Stomach smooth muscle (tissue), 2 donors: Measurements from ENCODE around the gene DCBLD1.

Experiments used
- H3K27ac ChIP-seq: one replicate; pipeline ENCODE4 v1.7.0; 2013; ENCODE audit warnings: mild to moderate bottlenecking, low read length, inconsistent platforms
- H3K27me3 ChIP-seq, 2 donors: one replicate each; pipeline ENCODE4 v1.7.0; 2013; ENCODE audit warnings: low read length in 2 of 2; ENCODE audit not compliant: insufficient read depth in 2 of 2, control insufficient read depth in 1 of 2
- H3K36me3 ChIP-seq, 2 donors: one replicate each; pipeline ENCODE4 v1.7.0; 2013; ENCODE audit warnings: low read length in 2 of 2; ENCODE audit not compliant: control insufficient read depth in 2 of 2, insufficient read depth in 2 of 2
- H3K4me1 ChIP-seq: one replicate; pipeline ENCODE4 v1.7.0; 2013; ENCODE audit warnings: low read length; ENCODE audit not compliant: control insufficient read depth, insufficient read depth
- H3K4me3 ChIP-seq, 2 donors: one replicate each; pipeline ENCODE4 v1.7.0; 2013; ENCODE audit warnings: low read length in 2 of 2
- H3K9ac ChIP-seq, 2 donors: one replicate each; pipeline ENCODE4 v1.7.0; 2013; ENCODE audit warnings: low read length in 2 of 2, mild to moderate bottlenecking in 1 of 2
- H3K9me3 ChIP-seq, 2 donors: one replicate each; pipeline ENCODE4 v1.7.0; 2013; ENCODE audit warnings: low read length in 2 of 2; ENCODE audit not compliant: control insufficient read depth in 2 of 2
- donor health status: healthy.
- donor health status: Pancreatic carcinoma.

DCBLD1 gene

GRCh38 chr6:117473401-117473800 is 9.1 kb upstream of the DCBLD1 start:
- Histone ChIP-seq H3K4me3 (no peak overlapping the region), H3K27me3 (no peaks in the 10 kb centered on the region), H3K9me3 (no peaks in the 10 kb centered on the region), H3K27ac (no peak overlapping the region), H3K36me3 (no peaks in the 10 kb centered on the region), H3K9ac (no peak overlapping the region), H3K4me1 (no peaks in the 10 kb centered on the region)

- H3K27me3 ChIP-seq = no peaks in the 10 kb centered on the region
- H3K27ac ChIP-seq = no peak overlapping the region
- H3K9me3 ChIP-seq = no peaks in the 10 kb centered on the region
- H3K9ac ChIP-seq = no peak overlapping the region
- no peaks in the 10 kb centered on the region for H3K36me3 ChIP-seq
- H3K4me3 ChIP-seq = no peak overlapping the region
- peaks cover 9% of the 10 kb centered on the region for H3K4me1 ChIP-seq
These were observed 4.3 kb upstream of the DCBLD1 start for GRCh38 chr6:117477988-117478852.

GRCh38 chr6:117478853-117479231 is 3.6 kb upstream of the DCBLD1 start:
- no peaks in the 10 kb centered on the region for H3K9me3 ChIP-seq
- H3K27me3 ChIP-seq = no peaks in the 10 kb centered on the region
- H3K27ac ChIP-seq = no peak overlapping the region
- no peak overlapping the region for H3K9ac ChIP-seq
- no peak overlapping the region for H3K4me3 ChIP-seq
- H3K36me3 ChIP-seq = no peaks in the 10 kb centered on the region
- H3K4me1 ChIP-seq = peaks cover 11% of the 10 kb centered on the region

- Histone ChIP-seq H3K27me3 (no peaks in the 10 kb centered on the region), H3K9ac (no peak overlapping the region), H3K4me1 (peaks cover 15% of the 10 kb centered on the region), H3K4me3 (no peak overlapping the region), H3K27ac (no peak overlapping the region), H3K36me3 (no peaks in the 10 kb centered on the region), H3K9me3 (no peaks in the 10 kb centered on the region)
These were observed 1.8 kb upstream of the DCBLD1 start for GRCh38 chr6:117480651-117481050.

- H3K9me3 ChIP-seq = no peaks in the 10 kb centered on the region
- peak overlapping the region in 1 of 2 donors; percentile 90 for H3K4me3 ChIP-seq
- no peaks in the 10 kb centered on the region for H3K27me3 ChIP-seq
- no peaks in the 10 kb centered on the region for H3K36me3 ChIP-seq
- H3K9ac ChIP-seq = no peak overlapping the region
- H3K4me1 ChIP-seq = peaks cover 15% of the 10 kb centered on the region
- peak overlapping the region; percentile 41 for H3K27ac ChIP-seq
These were observed 1.1 kb upstream of the DCBLD1 start for GRCh38 chr6:117481278-117481925.

- peaks cover 15% of the 10 kb centered on the region for H3K4me1 ChIP-seq
- no peaks in the 10 kb centered on the region for H3K36me3 ChIP-seq
- H3K27ac ChIP-seq = peak overlapping the region; percentile 41
- no peaks in the 10 kb centered on the region for H3K9me3 ChIP-seq
- H3K9ac ChIP-seq = peak overlapping the region in 1 of 2 donors; percentile 40
- no peaks in the 10 kb centered on the region for H3K27me3 ChIP-seq
- H3K4me3 ChIP-seq = peak overlapping the region; percentile 54 to 90
These were observed 591 bp upstream of the DCBLD1 start for GRCh38 chr6:117481926-117482239.

- Histone ChIP-seq H3K36me3 (no peaks in the 10 kb centered on the region), H3K9ac (peak overlapping the region; percentile 74), H3K27me3 (no peaks in the 10 kb centered on the region), H3K4me1 (peaks cover 15% of the 10 kb centered on the region), H3K27ac (peak overlapping the region; percentile 41), H3K9me3 (no peaks in the 10 kb centered on the region), H3K4me3 (peak overlapping the region; percentile 84 to 90)
These were observed 650 bp downstream of the DCBLD1 start for GRCh38 chr6:117483004-117483644.

GRCh38 chr6:117483645-117484016 is 1.2 kb downstream of the DCBLD1 start:
- H3K4me1 ChIP-seq = peaks cover 15% of the 10 kb centered on the region
- H3K27me3 ChIP-seq = no peaks in the 10 kb centered on the region
- H3K9ac ChIP-seq = peak overlapping the region; percentile 74
- no peaks in the 10 kb centered on the region for H3K36me3 ChIP-seq
- no peaks in the 10 kb centered on the region for H3K9me3 ChIP-seq
- peak overlapping the region; percentile 41 for H3K27ac ChIP-seq
- peak overlapping the region; percentile 84 to 90 for H3K4me3 ChIP-seq

- no peaks in the 10 kb centered on the region for H3K36me3 ChIP-seq
- peak overlapping the region; percentile 84 to 90 for H3K4me3 ChIP-seq
- no peak overlapping the region for H3K27ac ChIP-seq
- no peaks in the 10 kb centered on the region for H3K27me3 ChIP-seq
- H3K9ac ChIP-seq = peak overlapping the region; percentile 74
- peaks cover 15% of the 10 kb centered on the region for H3K4me1 ChIP-seq
- H3K9me3 ChIP-seq = no peaks in the 10 kb centered on the region
These were observed 1.7 kb downstream of the DCBLD1 start for GRCh38 chr6:117484052-117484646.

- peaks cover 15% of the 10 kb centered on the region for H3K4me1 ChIP-seq
- no peaks in the 10 kb centered on the region for H3K36me3 ChIP-seq
- no peaks in the 10 kb centered on the region for H3K27me3 ChIP-seq
- no peak overlapping the region for H3K9ac ChIP-seq
- no peaks in the 10 kb centered on the region for H3K9me3 ChIP-seq
- no peak overlapping the region for H3K27ac ChIP-seq
- no peak overlapping the region for H3K4me3 ChIP-seq
These were observed 3.0 kb downstream of the DCBLD1 start for GRCh38 chr6:117485433-117485832.
